HEK293T (cell line): ENCODE measurements around the gene TMEM200B.

Source experiments
- BHLHE40 ChIP-seq: fragments of 450-650 bp; IDR thresholded peaks from 2 replicates; pipeline ENCODE4 v1.6.1; 2016; ENCODE audit warnings: mild to moderate bottlenecking, moderate library complexity, borderline replicate concordance
- ELF4 ChIP-seq: fragments of 450-650 bp; IDR thresholded peaks from 2 replicates; pipeline ENCODE4 v1.6.1; 2017; ENCODE audit warnings: antibody characterized with exemption
- FOXA1 ChIP-seq: fragments of 450-650 bp; IDR thresholded peaks from 2 replicates; pipeline ENCODE4 v1.6.1; 2016; ENCODE audit warnings: mild to moderate bottlenecking
- FOXM1 ChIP-seq: fragments of 450-650 bp; IDR thresholded peaks from 2 replicates; pipeline ENCODE4 v1.6.1; 2017; ENCODE audit warnings: mild to moderate bottlenecking, borderline replicate concordance
- L3MBTL2 ChIP-seq: fragments of 450-650 bp; conservative IDR thresholded peaks from 2 replicates; pipeline ENCODE4 v1.6.1; 2016; ENCODE audit warnings: mild to moderate bottlenecking
- NFRKB ChIP-seq: fragments of 450-650 bp; IDR thresholded peaks from 2 replicates; pipeline ENCODE4 v1.6.1; 2016; ENCODE audit warnings: mild to moderate bottlenecking, moderate library complexity
- SP1 ChIP-seq: fragments of 450-650 bp; IDR thresholded peaks from 2 replicates; pipeline ENCODE4 v1.6.1; 2017
- SUZ12 ChIP-seq: fragments of 450-650 bp; IDR thresholded peaks from 2 replicates; pipeline ENCODE4 v1.6.1; 2016; ENCODE audit warnings: mild to moderate bottlenecking
- ZNF384 ChIP-seq: fragments of 450-650 bp; IDR thresholded peaks from 2 replicates; pipeline ENCODE4 v1.6.1; 2016
- TF ChIP-seq, protein P1 (sequence below): fragments of 450-650 bp; IDR thresholded peaks from 2 replicates; pipeline ENCODE4 v1.6.1; 2016

DNA sequence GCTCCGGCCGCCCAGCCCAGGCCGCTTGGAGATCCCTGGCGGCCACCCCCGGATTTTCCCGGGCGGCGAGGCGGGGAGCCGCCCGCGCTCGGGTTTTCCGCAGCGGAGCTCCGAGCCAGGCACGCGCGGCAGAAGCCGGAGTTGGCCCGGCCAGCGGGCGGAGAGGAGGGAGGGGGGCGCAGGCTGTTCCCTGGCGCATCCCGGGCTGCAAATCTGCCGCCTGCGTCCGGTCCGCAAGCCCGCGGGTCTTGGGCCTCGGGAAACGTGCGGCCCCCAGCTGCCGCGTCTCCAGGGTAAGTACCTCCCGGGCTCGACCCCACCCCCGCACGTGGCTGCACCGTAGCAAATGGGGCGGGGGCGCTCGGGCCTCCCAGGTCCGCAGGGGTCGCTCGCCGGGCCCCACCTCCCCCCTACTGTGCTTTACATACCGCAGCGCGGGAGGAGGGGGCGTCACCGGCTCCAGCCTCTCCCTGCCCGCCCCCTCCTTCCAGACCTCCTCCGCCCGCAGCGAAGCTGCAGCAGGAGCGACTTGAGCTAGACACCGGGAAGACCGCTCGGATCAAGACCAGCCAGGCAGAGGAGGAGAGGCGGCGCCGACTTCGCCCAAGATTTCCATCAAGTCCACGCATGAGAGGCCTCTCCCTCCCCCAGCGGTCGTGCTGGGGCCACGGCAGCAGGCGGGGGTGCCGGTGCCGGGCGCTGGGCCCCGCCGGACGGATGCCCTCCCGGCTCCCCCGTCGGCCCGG, 1.6 kb downstream of the TMEM200B start:
- TF ChIP-seq ZNF384 (no peak), SP1 (no peak), L3MBTL2 (no peak), SUZ12 (no peak), FOXM1 (no peak), NFRKB (no peak), FOXA1 (no peak), ELF4 (no peak), BHLHE40 (no peak)
- TF ChIP-seq, protein P1, sequence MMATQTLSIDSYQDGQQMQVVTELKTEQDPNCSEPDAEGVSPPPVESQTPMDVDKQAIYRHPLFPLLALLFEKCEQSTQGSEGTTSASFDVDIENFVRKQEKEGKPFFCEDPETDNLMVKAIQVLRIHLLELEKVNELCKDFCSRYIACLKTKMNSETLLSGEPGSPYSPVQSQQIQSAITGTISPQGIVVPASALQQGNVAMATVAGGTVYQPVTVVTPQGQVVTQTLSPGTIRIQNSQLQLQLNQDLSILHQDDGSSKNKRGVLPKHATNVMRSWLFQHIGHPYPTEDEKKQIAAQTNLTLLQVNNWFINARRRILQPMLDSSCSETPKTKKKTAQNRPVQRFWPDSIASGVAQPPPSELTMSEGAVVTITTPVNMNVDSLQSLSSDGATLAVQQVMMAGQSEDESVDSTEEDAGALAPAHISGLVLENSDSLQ: no peak
